Tibial artery (tissue), 4 donors: Measurements from ENCODE around the gene RABGAP1L.
A peak's percentile ranks its signal among the peaks of the same experiment; 100 is the strongest.

Experiments used
- DNase-seq, 2 donors: peaks; one replicate each; pipeline ENCODE4 v3.0.0-alpha.2; 2019
- H3K27ac ChIP-seq, 2 donors: fragments of 200-600 bp; sonication (generic) in 1 of 2; 1 replicate in 1 of 2; 2 replicates in 1 of 2; pipeline ENCODE4 v1.5.1; 2018 to 2019; ENCODE audit warnings: mild to moderate bottlenecking in 1 of 2
- H3K27me3 ChIP-seq, 2 donors: fragments of 200-600 bp; sonication (generic) in 1 of 2; one replicate each; pipeline versions ENCODE4 v1.5.1 to v1.6.0; 2016 to 2019
- H3K36me3 ChIP-seq, 3 donors: fragments of 200-600 bp; sonication (generic) in 2 of 3; one replicate each; pipeline ENCODE4 v1.5.1; 2016 to 2019; ENCODE audit warnings: mild to moderate bottlenecking in 2 of 3
- H3K4me1 ChIP-seq, 4 donors: fragments of 200-600 bp; sonication (generic) in 2 of 4; 1 replicate in 3 of 4; 2 replicates in 1 of 4; pipeline ENCODE4 v1.5.1; 2016 to 2019
- H3K4me3 ChIP-seq, 2 donors: fragments of 200-600 bp; sonication (generic) in 1 of 2; 1 replicate in 1 of 2; 2 replicates in 1 of 2; pipeline ENCODE4 v1.5.1; 2018 to 2019; ENCODE audit warnings: mild to moderate bottlenecking in 2 of 2
- H3K9me3 ChIP-seq, 3 donors: fragments of 200-600 bp; sonication (generic) in 1 of 3; one replicate each; pipeline ENCODE4 v1.5.1; 2016 to 2019
- intact Hi-C: fragments of 100-400 bp; cut with DNase I; formaldehyde crosslinking; loops from one replicate; pipeline ENCODE4 v1.15.0; 2023; ENCODE audit warnings: low total_unique reads
- TF ChIP-seq, protein P1 (sequence below), 2 experiments: fragments of 200-600 bp in 1 of 2; fragments of 450-650 bp in 1 of 2; IDR thresholded peaks; one replicate each; pipeline ENCODE4 v1.5.1; 2017 to 2019; ENCODE audit warnings: antibody characterized with exemption in 2 of 2, mild to moderate bottlenecking in 1 of 2, moderate library complexity in 1 of 2

Gene RABGAP1L

DNA sequence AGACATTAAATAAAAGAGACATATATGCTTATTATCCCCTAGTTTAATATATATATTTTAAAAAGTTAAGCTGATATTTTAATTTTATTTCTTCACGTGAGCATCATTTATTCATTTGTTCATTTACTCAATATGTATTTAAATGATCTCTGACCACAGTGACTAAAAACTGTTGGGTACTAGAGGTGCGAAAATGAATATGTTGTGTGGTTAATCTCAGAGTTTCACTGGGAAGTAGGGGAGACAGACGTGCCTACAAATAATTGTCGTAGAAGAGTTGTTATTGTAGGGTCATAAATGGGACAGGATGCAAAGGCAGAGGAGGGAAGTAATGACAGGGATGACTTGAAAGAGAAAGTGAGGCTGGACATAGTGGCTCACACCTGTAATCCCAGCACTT lies 627.4 kb downstream of the RABGAP1L start:
- Histone ChIP-seq H3K9me3 (no peaks in the 10 kb centered on the region), H3K4me1 (peaks cover 0 to 26% (median 4%) of the 10 kb centered on the region in 4 donors), H3K27me3 (no peaks in the 10 kb centered on the region), H3K4me3 (no peak overlapping the region), H3K36me3 (no peaks in the 10 kb centered on the region), H3K27ac (no peak overlapping the region)
- TF ChIP-seq, protein P1, sequence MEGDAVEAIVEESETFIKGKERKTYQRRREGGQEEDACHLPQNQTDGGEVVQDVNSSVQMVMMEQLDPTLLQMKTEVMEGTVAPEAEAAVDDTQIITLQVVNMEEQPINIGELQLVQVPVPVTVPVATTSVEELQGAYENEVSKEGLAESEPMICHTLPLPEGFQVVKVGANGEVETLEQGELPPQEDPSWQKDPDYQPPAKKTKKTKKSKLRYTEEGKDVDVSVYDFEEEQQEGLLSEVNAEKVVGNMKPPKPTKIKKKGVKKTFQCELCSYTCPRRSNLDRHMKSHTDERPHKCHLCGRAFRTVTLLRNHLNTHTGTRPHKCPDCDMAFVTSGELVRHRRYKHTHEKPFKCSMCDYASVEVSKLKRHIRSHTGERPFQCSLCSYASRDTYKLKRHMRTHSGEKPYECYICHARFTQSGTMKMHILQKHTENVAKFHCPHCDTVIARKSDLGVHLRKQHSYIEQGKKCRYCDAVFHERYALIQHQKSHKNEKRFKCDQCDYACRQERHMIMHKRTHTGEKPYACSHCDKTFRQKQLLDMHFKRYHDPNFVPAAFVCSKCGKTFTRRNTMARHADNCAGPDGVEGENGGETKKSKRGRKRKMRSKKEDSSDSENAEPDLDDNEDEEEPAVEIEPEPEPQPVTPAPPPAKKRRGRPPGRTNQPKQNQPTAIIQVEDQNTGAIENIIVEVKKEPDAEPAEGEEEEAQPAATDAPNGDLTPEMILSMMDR (IDR thresholded peaks at IDR 0.05), result no peak
- no peak for DNase-seq
- intact Hi-C loops, result no loop called here

DNA sequence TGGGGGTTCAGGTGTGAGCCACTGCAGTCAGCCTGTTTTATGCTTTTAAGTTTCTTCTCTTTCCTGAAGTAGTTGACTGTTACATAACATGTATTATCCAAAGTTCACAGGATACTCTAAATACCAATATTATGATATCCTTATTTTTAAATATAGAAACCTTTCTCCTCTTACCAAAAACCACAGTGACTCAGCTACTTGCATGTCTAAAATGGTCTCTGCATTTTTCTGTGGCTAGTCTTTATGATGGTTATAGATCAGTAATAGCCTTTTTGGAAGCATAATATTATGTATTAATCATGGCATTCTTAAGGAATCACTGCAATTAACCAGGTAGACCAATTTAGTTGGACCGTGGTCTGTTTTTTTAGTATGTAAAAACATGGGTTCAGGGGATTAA lies 629.7 kb downstream of the RABGAP1L start:
- TF ChIP-seq, protein P1 (IDR thresholded peaks at IDR 0.05), result no peak
- Histone ChIP-seq H3K9me3 (no peaks in the 10 kb centered on the region), H3K27ac (peak overlapping the region; percentile 26 to 57), H3K4me1 (peaks cover 0 to 26% (median 4%) of the 10 kb centered on the region in 4 donors), H3K27me3 (no peaks in the 10 kb centered on the region), H3K36me3 (no peaks in the 10 kb centered on the region), H3K4me3 (no peak overlapping the region)
- no peak for DNase-seq
- intact Hi-C loops, result no loop called here

DNA sequence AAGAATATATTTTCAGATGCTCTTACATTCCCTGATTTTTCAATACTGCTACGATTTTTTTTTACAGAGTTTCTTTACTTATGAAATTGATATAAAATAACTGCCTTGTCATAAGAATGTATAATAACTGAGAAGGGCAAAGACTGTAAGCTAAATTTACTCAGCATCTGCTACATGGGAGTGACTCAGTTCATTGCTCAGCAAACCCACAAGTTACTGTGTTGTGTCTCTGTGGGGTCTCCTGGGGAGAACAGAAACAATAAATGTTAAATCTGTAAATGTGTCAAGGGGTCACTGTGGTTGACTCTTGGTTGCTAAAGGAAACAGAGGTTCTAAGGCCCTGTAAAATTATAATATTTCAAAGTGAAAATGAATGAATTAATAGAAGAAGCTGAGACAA lies 630.1 kb downstream of the RABGAP1L start:
- H3K27me3 ChIP-seq, result no peaks in the 10 kb centered on the region
- no peaks in the 10 kb centered on the region for H3K9me3 ChIP-seq
- intact Hi-C loops, result no loop called here
- H3K36me3 ChIP-seq, result no peaks in the 10 kb centered on the region
- H3K4me3 ChIP-seq, result no peak overlapping the region
- peaks cover 0 to 26% (median 4%) of the 10 kb centered on the region in 4 donors for H3K4me1 ChIP-seq
- TF ChIP-seq, protein P1 (IDR thresholded peaks at IDR 0.05), result no peak
- peak overlapping the region; percentile 26 to 57 for H3K27ac ChIP-seq
- DNase-seq, result no peak

DNA sequence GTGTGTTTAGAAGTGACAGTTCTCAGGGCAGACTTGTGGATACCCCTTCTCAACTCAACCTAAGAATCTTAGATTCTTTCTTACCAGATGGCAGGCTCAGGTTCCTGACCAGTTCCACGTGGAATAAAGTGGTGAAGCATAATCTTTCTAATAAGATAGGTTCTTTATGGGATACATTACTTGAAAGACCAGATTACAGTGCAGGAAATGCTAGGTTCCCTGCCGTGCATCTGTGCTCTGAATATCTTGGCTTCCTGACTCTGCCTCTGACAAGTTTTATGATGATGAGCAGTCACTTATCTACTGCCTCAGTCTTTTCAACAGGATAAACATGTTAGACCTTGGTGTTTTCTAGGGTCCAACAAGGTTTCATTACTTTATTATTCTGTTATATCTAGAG lies 632.5 kb downstream of the RABGAP1L start:
- Histone ChIP-seq H3K27ac (no peak overlapping the region), H3K9me3 (no peaks in the 10 kb centered on the region), H3K4me1 (peaks cover 0 to 26% (median 4%) of the 10 kb centered on the region in 4 donors), H3K27me3 (no peaks in the 10 kb centered on the region), H3K4me3 (no peak overlapping the region), H3K36me3 (no peaks in the 10 kb centered on the region)
- TF ChIP-seq, protein P1 (IDR thresholded peaks at IDR 0.05), result no peak
- no peak for DNase-seq
- intact Hi-C loops, result no loop called here

DNA sequence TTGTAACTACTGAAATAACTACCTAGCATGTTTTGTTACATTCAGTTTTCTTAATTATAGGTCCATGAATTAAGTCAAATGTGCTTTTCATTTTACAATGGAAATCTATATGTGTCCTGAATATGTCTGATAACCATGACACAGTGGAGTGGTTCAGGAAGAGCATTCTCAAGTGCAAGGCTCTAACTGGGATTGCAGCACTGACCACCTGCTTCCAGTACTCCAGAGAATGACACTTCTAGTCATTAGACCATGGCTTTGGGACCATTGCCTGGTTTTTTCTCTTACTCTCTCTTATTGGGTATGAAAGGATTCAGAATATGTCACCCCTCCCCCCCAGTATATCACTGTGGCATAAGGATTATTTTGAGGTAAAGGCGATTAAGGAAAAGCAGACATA lies 635.5 kb downstream of the RABGAP1L start:
- Histone ChIP-seq H3K36me3 (no peaks in the 10 kb centered on the region), H3K9me3 (no peaks in the 10 kb centered on the region), H3K4me1 (peaks cover 0 to 5% (median 1%) of the 10 kb centered on the region in 4 donors), H3K27ac (no peak overlapping the region), H3K4me3 (no peak overlapping the region), H3K27me3 (no peaks in the 10 kb centered on the region)
- no peak for DNase-seq
- intact Hi-C loops, result no loop called here
- TF ChIP-seq, protein P1 (IDR thresholded peaks at IDR 0.05), result no peak

DNA sequence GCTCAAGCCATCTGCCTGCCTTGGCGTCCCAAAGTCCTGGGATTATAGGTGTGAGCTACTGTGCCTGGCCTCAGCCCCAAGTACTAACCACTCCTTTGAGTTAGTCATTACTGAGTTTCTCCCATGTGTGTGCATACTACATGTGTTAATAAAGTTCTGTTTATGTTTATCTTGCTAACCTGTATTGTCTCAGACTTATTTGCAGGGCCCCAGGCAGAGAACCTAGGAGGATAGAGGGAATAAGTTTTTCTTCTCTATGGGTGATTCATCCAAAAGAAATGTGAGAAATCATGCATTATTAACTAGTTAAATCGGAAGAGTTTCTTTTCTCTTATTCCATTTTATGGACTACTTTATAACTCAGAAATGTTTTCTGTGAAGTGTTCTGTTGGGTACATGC lies 636.5 kb downstream of the RABGAP1L start:
- Histone ChIP-seq H3K4me3 (no peak overlapping the region), H3K4me1 (peaks cover 0 to 5% (median 4%) of the 10 kb centered on the region in 4 donors), H3K9me3 (no peaks in the 10 kb centered on the region), H3K36me3 (no peaks in the 10 kb centered on the region), H3K27me3 (no peaks in the 10 kb centered on the region), H3K27ac (no peak overlapping the region)
- TF ChIP-seq, protein P1 (IDR thresholded peaks at IDR 0.05), result no peak
- DNase-seq, result no peak
- intact Hi-C loops, result no loop called here
